ENCODE data around the gene LIMS2. TPM values are rescaled to one million over a fixed set of nuclear protein-coding genes. Genes with fewer than 3 reads are reported as not detected.

The LIMS2 gene
- total and polyA plus RNA-seq, 2 of the 8 experiments (the other 6 are each of a cell fraction or from before 2014, with no cell fraction given), result 3.3 to 4.8 TPM

DNA sequence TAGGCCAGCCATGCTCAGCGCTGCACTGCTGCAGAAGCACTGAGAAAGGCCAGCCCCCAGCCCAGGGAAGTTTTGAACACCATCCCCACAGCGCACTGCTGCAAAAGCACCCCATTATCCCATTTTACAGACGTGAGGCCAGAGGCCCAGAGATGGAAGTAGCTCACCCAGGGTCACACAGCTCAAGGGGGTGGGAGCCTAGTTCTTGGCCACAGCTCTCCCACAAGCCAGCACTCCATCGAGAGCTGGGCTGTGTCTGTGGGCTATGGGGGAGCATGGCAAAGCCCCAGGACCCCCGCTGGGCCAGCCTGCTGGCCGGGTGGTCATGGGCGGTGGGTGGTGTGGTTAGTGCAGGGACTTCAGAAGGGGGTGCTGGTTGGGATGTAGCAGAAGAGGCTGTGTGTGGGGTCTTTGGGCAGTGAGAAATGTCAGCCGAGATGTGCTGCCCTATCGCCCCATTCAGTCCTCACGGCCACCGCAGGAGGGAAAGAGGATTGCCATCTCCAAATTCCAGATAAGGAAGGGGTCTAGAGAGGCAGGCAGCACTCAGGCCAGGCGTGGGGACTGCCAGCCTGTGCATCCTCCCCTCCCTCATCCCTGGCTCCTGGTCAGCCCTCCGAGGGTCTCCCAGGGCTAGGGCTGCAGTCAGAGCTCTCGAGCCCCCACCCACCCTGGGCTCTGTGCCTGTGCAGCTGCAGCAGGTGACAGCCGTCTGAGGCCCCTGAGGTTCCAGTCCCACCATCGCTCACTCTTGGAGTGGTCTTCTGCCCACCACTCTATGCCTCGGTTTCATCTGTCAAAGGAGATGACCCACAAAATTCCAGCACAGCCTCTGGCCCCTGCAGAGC is 46.3 kb downstream of the LIMS2 start:
- Histone ChIP-seq H3K4ac (replicated peaks; ENCODE audit: insufficient read length, low read depth, low read length) (no peak overlapping the region), H2BK120ac (replicated peaks; ENCODE audit: low read depth, low read length) (no peak overlapping the region), H3K4me3 (ENCODE audit: extremely low read depth in 1 of 4, insufficient read depth in 2 of 4, low read depth in 3 of 4, low read length in 4 of 4) (no peak overlapping the region), H3K9me3 (ENCODE audit: insufficient read depth in 2 of 2, low read depth in 1 of 2, low read length in 1 of 2) (no peaks in the 10 kb centered on the region), H2AK5ac (ENCODE audit: low read depth, low read length) (no peak overlapping the region), H4K91ac (replicated peaks; ENCODE audit: insufficient read length, low read length) (no peak overlapping the region), H3K18ac (ENCODE audit: extremely low read depth, low read length) (no peak overlapping the region), H3K23ac (ENCODE audit: insufficient read length) (no peak overlapping the region), H3K27me3 (replicated peaks in 1 of 4; ENCODE audit: control insufficient read depth in 3 of 4, extremely low read depth in 1 of 4, insufficient read depth in 3 of 4, low read length in 3 of 4) (no peaks in the 10 kb centered on the region), H4K8ac (ENCODE audit: extremely low read depth, insufficient read depth, low read length) (no peak overlapping the region), H3K27ac (ENCODE audit: low read depth, low read length) (no peak overlapping the region), H3K79me2 (ENCODE audit: control insufficient read depth in 1 of 2, insufficient read depth in 2 of 2, low read length in 2 of 2) (no peaks in the 10 kb centered on the region), H3K79me1 (ENCODE audit: low read depth, low read length) (no peaks in the 10 kb centered on the region), H3K14ac (ENCODE audit: insufficient read length) (no peak overlapping the region), H3K23me2 (ENCODE audit: low read depth, low read length) (no peaks in the 10 kb centered on the region), H3K9ac (replicated peaks in 1 of 4; ENCODE audit: extremely low read depth in 1 of 4, low read depth in 3 of 4, low read length in 3 of 4) (no peak overlapping the region), H2BK20ac (ENCODE audit: low read length) (no peak overlapping the region), H2AFZ (ENCODE audit: low read length) (no peak overlapping the region), H2BK5ac (ENCODE audit: low read depth, low read length) (no peak overlapping the region), H3K36me3 (ENCODE audit: control insufficient read depth in 2 of 4, insufficient read depth in 4 of 4, low read length in 3 of 4) (no peaks in the 10 kb centered on the region), H2BK12ac (ENCODE audit: low read depth, low read length) (no peak overlapping the region), H4K5ac (ENCODE audit: insufficient read length, low read depth, low read length) (no peak overlapping the region), H3K4me1 (replicated peaks in 1 of 4; ENCODE audit: control insufficient read depth in 3 of 4, insufficient read depth in 4 of 4, low read length in 3 of 4) (no peaks in the 10 kb centered on the region), H3K56ac (replicated peaks; ENCODE audit: insufficient read length, low read depth, low read length) (no peak overlapping the region), H4K20me1 (replicated peaks in 1 of 2; ENCODE audit: control insufficient read depth in 1 of 2, insufficient read depth in 2 of 2, low read length in 2 of 2) (no peaks in the 10 kb centered on the region), H3K4me2 (ENCODE audit: insufficient read depth in 1 of 2, low read depth in 2 of 2, low read length in 2 of 2) (no peak overlapping the region), H2BK15ac (ENCODE audit: low read length) (no peak overlapping the region)
- WGBS, 2 experiments (ENCODE audit: extremely low coverage in 1 of 2, insufficient coverage in 1 of 2, insufficient read length in 1 of 2, insufficient replicate concordance in 2 of 2, low coverage in 1 of 2, low lambda C conversion rate in 2 of 2, missing lambda C conversion rate in 1 of 2), result 85% methylated on average over 16 of the region's 17 CpGs; no CpG with 5 or more reads in 1 of the 2 experiments
- FAIRE-seq (no peak), DNase-seq (ENCODE audit: low read depth in 1 of 2, low spot score in 2 of 2) (no peak)
- TF ChIP-seq CREB1 (IDR thresholded peaks at IDR 0.05), result no peak
- TF ChIP-seq KDM4A (IDR thresholded peaks at IDR 0.05; ENCODE audit: low read depth, low read length, severe bottlenecking), result no peak
- no peak for TF ChIP-seq JUN (IDR thresholded peaks at IDR 0.05; ENCODE audit: low read depth, low read length)
- TF ChIP-seq SIX5 (IDR thresholded peaks at IDR 0.05; ENCODE audit: low read depth, low read length), result no peak
- no peak for TF ChIP-seq SP2 (IDR thresholded peaks at IDR 0.05; ENCODE audit: low read length)
- ChIA-PET POLR2A (ENCODE audit: partially characterized antibody) (no interaction called here), CTCF (ENCODE audit: partially characterized antibody) (interaction anchor here (0.7 to 6.4 kb wide), 7 partner anchors 11 to 25 kb away, joined by 3 to 50 read pairs (median 3); no protein-coding TSS in a partner anchor)
